H1 (cell line): ENCODE results near the gene GABRA4. TPM values are rescaled to one million over a fixed set of nuclear protein-coding genes. Genes with fewer than 3 reads are reported as not detected.

ENCODE experiments used
- CHD7 ChIP-seq: fragments of 300-600 bp; sonication (generic); IDR thresholded peaks from 2 replicates; pipeline ENCODE4 v1.7.1; 2012; ENCODE audit warnings: low read length, moderate library complexity, mild to moderate bottlenecking, inconsistent platforms; ENCODE audit not compliant: insufficient replicate concordance
- KDM1A ChIP-seq: fragments of 200-600, 300-600 bp; sonication (generic); IDR thresholded peaks from 2 replicates; pipeline ENCODE4 v1.7.1; 2016; ENCODE audit warnings: mild to moderate bottlenecking, low read length, borderline replicate concordance
- RXRA ChIP-seq: IDR thresholded peaks from 2 replicates; pipeline ENCODE4 v1.6.1; 2011; ENCODE audit warnings: low read depth, mild to moderate bottlenecking, low read length, moderate library complexity; ENCODE audit not compliant: insufficient read depth
- polyA plus RNA-seq, 7 experiments: library from polyadenylated mRNA; depleted of rRNA in 3 of 7; stranded (reverse) in 5 of 7; unstranded in 2 of 7; fragments of >200 nt in 5 of 7; fragments of 200-250 nt in 2 of 7; gene quantifications; 1 replicate in 5 of 7; 2 replicates in 1 of 7; 4 replicates in 1 of 7; pipeline versions ENCODE4 v1.2.1 to v1.2.3, GENCODE V29; 2011 to 2013; ENCODE audit warnings: missing spikeins in 2 of 7, mixed read lengths in 2 of 7
- total RNA-seq: library from RNA; stranded (reverse); fragmentation: NEBNext Ultra II Directional; extraction: Animal tissue kit (Norgen Biotek cat#: 25700); gene quantifications from 2 replicates; pipeline ENCODE4 v1.2.1, GENCODE V29; 2021

The GABRA4 gene
- total and polyA plus RNA-seq, 2 of the 8 experiments (the other 6 are each of a cell fraction or from before 2014, with no cell fraction given) = 0.09 to 0.37 TPM

DNA sequence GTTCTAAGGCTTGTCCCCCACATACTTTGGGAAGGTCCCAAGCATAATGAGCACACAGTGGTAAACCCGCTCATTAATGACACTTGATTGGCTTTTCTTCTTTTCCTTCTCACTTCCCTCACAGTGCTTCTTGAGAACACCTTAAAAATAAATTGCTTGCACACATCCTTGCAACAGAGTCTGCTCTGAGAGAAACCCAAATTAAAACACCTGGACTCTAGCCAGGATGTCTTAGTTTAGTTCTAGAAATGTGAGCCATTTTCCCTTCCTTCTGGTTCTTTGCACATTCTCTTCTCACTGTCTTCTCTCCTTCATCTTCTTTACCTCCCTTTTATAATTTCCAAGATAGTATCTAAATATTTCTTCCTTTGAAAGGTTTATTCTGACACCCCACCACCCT is 49.0 kb downstream of the GABRA4 start (continued):
- TF ChIP-seq CHD7 = no peak
- no peak for TF ChIP-seq RXRA
- TF ChIP-seq KDM1A = no peak
